HG03521 (cell line): Measurements from ENCODE around the gene POM121L12.

Experiments
- ATAC-seq: cut with Tn5 transposase; IDR thresholded peaks from one replicate; pipeline ENCODE4 v1.9.1; 2021; ENCODE audit warnings: mild to moderate bottlenecking, moderate library complexity; ENCODE audit not compliant: unreplicated experiment

Gene POM121L12

GRCh38 chr7:53035499-53036412 is at the start of gene POM121L12:
POM121L12 (plus strand) TSS chr7:53035633; CDS start chr7:53035672, 39 bp downstream.
- ATAC-seq, result no peak

DNA sequence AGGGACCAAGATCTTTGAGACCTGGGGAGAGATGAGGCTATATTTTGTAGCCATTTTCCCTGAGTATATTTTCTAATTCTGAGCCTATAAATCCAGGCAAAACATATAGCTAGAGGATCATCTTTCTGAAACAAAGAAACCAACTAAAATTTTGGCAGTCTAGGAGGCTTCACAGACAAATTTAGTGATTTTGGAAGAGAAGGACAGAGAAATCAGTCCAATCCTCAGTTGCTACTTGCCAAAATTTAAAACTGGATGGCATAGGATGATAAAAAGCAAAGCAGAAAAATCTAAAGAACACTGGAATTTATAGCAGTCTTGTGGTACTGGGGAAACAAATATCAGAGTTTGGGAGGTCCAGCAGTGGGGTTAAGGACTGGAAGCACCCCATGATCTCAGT is 43.4 kb upstream of the POM121L12 start:
- no peak for ATAC-seq

GRCh38 chr7:52992479-52993162 is 42.8 kb upstream of the POM121L12 start:
- no peak for ATAC-seq

- ATAC-seq, result no peak
Observed at GRCh38 chr7:52995676-52996075, 39.8 kb upstream of the POM121L12 start.

- ATAC-seq, result no peak
Observed at GRCh38 chr7:53001221-53001620, 34.2 kb upstream of the POM121L12 start.

- ATAC-seq, result no peak
Observed at GRCh38 chr7:53002389-53002788, 33.0 kb upstream of the POM121L12 start.

DNA sequence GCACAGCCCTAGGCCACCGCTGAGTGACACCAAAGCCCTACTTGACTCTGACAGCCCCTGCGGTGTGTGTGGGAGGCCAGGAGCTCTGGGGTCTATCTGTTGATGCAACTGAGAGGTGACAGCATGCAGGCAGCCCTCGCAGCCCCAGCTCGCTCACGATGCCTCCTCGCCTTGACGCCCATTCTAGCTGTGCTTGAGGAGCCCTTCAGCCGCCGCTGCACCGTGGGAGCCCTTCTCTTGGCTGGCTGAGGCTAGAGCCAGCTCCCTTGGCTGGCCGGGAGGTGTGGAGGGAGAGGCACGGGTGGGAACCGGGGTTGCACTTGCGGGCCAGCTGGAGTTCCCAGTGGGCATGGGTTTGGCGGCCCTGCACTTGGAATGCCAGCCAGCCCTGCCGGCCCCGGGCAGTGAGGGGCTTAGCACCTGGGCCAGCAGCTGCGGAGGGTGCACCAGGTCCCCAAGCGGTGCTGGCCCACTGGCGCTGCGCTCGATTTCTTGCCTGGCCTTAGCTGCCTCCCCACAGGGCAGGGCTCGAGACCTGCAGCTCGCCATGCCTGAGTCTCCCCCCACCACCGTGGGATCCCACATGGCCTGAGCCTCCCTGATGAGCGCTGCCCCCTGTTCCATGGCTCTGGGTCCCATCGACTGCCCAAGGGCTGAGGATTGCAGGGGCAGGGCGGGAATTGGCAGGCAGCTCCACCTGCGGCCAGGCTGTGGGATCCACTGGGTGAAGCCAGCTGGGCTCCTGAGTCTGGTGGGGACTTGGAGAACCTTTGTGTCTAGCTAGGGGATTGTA is 31.6 kb upstream of the POM121L12 start:
- ATAC-seq, result no peak

GRCh38 chr7:53013925-53014324 is 21.5 kb upstream of the POM121L12 start:
- ATAC-seq, result no peak

- ATAC-seq, result no peak
Observed at GRCh38 chr7:53015463-53015862, 20.0 kb upstream of the POM121L12 start.

GRCh38 chr7:53022893-53023292 is 12.5 kb upstream of the POM121L12 start:
- ATAC-seq, result no peak

DNA sequence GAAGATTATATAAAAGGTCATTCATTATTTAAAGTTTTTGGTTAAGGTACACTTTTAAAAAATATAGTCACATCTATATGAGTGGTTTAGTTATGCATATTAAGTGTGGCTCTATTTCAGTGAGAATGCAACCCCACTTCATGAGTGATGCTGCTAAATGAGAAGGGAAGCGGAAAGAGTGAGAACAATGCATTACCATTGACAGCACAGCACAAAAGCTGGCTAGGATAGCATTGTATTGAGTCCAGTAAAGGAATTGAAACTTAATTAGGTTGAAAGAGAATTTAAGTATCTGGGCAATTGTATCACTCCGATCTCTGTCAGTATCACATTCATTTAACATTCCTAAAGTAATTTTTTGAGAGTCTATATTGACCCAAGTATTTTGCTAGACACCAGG is 13.2 kb downstream of the POM121L12 start:
- no peak for ATAC-seq

DNA sequence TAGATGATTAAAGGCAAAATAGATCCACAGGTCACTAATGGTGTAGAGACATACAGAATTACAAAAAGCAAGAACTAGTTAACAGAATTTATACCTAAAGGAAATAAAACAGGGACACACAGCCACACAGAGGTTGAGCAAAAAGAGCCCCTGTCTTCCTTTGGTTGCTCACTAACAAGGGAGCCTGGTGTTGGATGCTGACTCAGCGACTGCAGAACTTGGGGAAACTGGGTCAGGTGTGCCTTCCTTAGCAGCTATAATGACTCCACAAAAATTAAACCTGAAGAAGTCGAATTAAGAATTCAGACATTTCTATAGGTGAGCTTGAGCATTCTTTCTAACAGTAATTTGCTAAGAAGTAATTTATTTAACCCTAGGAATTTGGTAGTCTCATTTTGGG is 15.0 kb downstream of the POM121L12 start:
- ATAC-seq, result no peak

- no peak for ATAC-seq
Observed at GRCh38 chr7:53059591-53059990, 24.2 kb downstream of the POM121L12 start.

- no peak for ATAC-seq
Observed at GRCh38 chr7:53060066-53060465, 24.6 kb downstream of the POM121L12 start.

- no peak for ATAC-seq
Observed at GRCh38 chr7:53062796-53063195, 27.4 kb downstream of the POM121L12 start.

DNA sequence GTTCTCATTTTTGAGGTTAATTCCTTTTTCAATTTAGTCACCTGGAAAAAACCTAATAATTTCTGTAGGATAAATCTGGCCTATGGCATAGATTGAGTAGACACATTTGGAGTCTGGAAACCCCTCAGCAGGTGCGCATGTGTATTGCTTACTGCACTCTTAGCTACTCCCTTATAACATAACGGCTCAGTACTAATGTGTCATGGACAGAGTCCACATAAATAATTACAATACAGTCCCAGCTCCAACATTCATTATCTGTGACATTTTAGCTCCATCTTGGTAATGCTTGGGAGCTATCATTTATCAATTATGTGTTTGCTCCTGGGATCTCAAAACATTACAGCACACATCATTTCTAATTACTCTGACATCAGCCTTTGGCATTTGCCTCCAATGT is 33.2 kb downstream of the POM121L12 start:
- no peak for ATAC-seq

DNA sequence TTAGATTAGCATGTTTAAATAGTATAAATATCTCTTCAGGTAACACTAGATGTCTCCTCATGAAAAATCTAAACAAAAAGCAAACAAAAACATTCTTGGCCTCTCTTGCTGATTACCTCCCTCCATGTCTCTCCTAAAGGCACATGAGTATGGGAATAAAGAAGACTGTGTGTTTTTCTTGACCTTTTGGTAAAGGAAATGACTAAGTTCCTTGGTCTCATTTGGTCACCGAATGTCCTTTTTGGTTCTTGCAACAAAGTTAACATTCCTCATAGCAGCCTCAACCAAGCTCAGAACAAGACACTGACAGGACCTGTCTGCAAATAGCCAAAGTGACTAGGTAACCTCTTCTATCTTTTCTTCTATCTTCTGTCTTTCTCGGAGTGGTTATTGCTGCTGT is 35.5 kb downstream of the POM121L12 start:
- no peak for ATAC-seq
